Nephron (organoid): Measurements from ENCODE around the gene KIAA2012.

ENCODE experiments used
- H3K27ac Mint-ChIP-seq, 3 experiments: 2 replicates each; pipeline ENCODE4 v1.8.0; 2020; ENCODE audit warnings: mixed read lengths in 3 of 3, mild to moderate bottlenecking in 2 of 3, moderate library complexity in 1 of 3
- H3K27me3 Mint-ChIP-seq: 2 replicates; pipeline ENCODE4 v1.8.0; 2021; ENCODE audit warnings: low read depth, mild to moderate bottlenecking, moderate library complexity, mixed read lengths
- H3K36me3 Mint-ChIP-seq: 2 replicates; pipeline ENCODE4 v1.8.0; 2020; ENCODE audit warnings: low read depth, mixed read lengths
- H3K4me1 Mint-ChIP-seq: 2 replicates; pipeline ENCODE4 v1.8.0; 2020; ENCODE audit warnings: mixed read lengths
- H3K4me3 Mint-ChIP-seq, 3 experiments: 2 replicates each; pipeline ENCODE4 v1.8.0; 2020; ENCODE audit warnings: mild to moderate bottlenecking in 3 of 3, mixed read lengths in 3 of 3, moderate library complexity in 2 of 3
- H3K9me3 Mint-ChIP-seq: 2 replicates; pipeline ENCODE4 v1.8.0; 2020; ENCODE audit warnings: mixed read lengths
- TF ChIP-seq, protein P1 (sequence below), 3 experiments: fragments of 200-600 bp; sonication (generic); IDR thresholded peaks; one replicate each; pipeline ENCODE4 v1.5.0; 2021; ENCODE audit warnings: antibody characterized with exemption in 3 of 3; ENCODE audit not compliant: unreplicated experiment in 3 of 3

The KIAA2012 gene

DNA sequence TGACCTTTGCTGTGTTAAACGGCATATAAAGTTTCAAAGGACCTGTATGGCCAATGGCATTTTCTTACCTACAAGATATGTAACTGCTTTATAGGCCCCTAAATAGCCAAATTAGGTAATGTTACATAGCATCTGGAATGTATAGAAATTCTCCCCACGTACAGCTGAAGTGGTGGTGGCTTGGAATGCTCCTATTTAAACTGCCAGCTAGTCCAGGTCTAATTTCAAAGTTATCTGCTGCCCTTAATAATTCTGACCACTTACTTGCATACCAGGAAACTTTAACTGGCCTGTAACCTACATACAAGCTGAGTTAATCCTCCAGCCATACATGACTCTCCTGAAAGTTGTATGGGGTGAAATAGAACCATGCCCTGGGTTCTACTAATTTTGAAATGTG lies 1.3 kb downstream of the KIAA2012 start:
- Mint-ChIP-seq H3K4me1 (peaks cover 32% of the 10 kb centered on the region), H3K27ac (no peak overlapping the region), H3K9me3 (no peaks in the 10 kb centered on the region), H3K27me3 (no peaks in the 10 kb centered on the region), H3K36me3 (no peaks in the 10 kb centered on the region), H3K4me3 (no peak overlapping the region)
- TF ChIP-seq, protein P1, sequence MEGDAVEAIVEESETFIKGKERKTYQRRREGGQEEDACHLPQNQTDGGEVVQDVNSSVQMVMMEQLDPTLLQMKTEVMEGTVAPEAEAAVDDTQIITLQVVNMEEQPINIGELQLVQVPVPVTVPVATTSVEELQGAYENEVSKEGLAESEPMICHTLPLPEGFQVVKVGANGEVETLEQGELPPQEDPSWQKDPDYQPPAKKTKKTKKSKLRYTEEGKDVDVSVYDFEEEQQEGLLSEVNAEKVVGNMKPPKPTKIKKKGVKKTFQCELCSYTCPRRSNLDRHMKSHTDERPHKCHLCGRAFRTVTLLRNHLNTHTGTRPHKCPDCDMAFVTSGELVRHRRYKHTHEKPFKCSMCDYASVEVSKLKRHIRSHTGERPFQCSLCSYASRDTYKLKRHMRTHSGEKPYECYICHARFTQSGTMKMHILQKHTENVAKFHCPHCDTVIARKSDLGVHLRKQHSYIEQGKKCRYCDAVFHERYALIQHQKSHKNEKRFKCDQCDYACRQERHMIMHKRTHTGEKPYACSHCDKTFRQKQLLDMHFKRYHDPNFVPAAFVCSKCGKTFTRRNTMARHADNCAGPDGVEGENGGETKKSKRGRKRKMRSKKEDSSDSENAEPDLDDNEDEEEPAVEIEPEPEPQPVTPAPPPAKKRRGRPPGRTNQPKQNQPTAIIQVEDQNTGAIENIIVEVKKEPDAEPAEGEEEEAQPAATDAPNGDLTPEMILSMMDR (IDR thresholded peaks at IDR 0.05; ENCODE audit: unreplicated experiment in 3 of 3), result no peak

DNA sequence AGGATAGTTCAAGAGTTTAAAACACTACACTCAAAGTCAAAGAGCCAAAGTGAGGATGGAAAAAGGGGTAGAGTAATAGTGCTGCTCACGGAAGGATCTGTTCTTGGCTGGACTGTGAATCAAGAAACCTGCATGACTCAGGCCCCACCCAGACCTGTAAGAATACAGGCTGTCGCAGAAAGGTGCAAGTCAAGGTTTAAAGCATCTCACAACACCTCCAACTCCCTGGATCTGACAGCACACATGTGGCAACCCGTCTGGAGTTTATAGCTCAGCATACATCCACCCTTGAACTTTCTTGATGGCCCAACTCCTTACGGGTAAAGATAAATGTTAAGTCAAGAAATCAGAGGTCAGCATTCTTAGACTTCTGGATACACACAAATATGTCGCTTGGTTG lies 6.3 kb downstream of the KIAA2012 start:
- Mint-ChIP-seq H3K9me3 (peaks cover 6% of the 10 kb centered on the region), H3K36me3 (no peaks in the 10 kb centered on the region), H3K4me1 (peaks cover 21% of the 10 kb centered on the region), H3K4me3 (no peak overlapping the region), H3K27ac (no peak overlapping the region), H3K27me3 (peaks cover 3% of the 10 kb centered on the region)
- TF ChIP-seq, protein P1 (IDR thresholded peaks at IDR 0.05; ENCODE audit: unreplicated experiment in 3 of 3), result no peak

DNA sequence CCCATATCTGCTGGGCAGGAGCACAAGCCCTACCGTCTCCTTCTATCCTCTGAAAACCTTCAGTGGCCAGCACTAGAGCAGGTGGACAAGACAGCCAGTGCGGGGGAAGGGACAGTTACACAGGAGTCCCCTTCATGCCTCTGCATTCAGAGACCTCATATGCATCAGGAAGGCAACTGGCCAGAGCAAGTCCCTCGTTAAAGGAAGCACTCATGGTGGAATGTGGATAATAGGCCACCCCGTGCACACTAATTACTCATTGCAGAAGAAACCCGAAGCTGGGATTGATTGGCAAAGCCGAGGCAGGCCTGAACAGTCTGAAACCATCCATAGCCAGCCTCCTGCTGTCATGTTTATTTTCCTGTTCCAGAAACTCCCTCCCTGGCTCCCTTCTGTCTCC lies 11.2 kb downstream of the KIAA2012 start:
- Mint-ChIP-seq H3K9me3 (peaks cover 6% of the 10 kb centered on the region), H3K36me3 (no peaks in the 10 kb centered on the region), H3K27ac (peak overlapping the region; percentile 62 to 64 (median 64)), H3K27me3 (peaks cover 3% of the 10 kb centered on the region), H3K4me1 (peaks cover 33% of the 10 kb centered on the region), H3K4me3 (no peak overlapping the region)
- TF ChIP-seq, protein P1 (IDR thresholded peaks at IDR 0.05; ENCODE audit: unreplicated experiment in 3 of 3), result no peak

DNA sequence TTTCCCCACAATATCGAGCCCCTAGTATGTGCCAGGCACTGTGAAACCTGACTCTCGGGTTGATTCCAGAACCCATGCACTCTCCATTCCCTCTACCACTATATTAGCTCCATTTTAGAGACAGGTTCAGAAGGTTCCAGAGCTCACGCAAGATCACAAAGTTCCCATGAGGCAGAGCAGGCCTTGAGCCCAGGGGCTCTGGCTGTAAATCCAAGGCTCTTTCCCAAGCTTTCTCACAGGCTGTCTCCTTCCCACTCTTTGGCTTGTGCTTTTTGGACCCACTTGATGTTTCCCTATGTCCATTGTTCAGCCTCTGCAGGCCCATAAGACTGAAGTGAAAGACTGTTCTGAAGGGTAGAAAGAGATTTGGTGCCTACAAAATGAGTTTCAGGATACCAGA lies 15.7 kb downstream of the KIAA2012 start:
- Mint-ChIP-seq H3K27ac (peak overlapping the region in 1 of 3 experiments; percentile 47), H3K4me1 (peaks cover 33% of the 10 kb centered on the region), H3K36me3 (no peaks in the 10 kb centered on the region), H3K9me3 (no peaks in the 10 kb centered on the region), H3K4me3 (no peak overlapping the region), H3K27me3 (peaks cover 4% of the 10 kb centered on the region)
- TF ChIP-seq, protein P1 (IDR thresholded peaks at IDR 0.05; ENCODE audit: unreplicated experiment in 3 of 3), result no peak

DNA sequence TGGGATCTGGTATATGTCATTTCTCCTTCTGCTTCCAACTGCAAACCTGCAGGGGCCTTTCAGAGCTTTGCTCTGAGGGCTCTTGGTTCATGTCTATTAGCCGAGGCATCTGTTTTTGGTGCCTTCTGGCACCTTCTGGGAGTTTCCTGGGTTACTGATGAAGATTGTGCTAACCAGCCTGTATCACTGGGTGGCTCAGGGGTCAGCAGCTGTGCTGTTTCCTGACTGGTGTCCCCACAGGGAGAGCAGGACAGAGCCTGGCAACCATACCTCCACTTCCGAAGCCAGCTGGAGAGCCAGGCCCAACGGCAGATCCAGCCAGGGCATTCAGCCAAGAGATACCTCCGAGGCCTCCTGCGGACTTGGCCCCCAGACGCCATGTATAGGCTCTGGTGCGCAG lies 17.5 kb downstream of the KIAA2012 start:
- H3K36me3 Mint-ChIP-seq, result no peaks in the 10 kb centered on the region
- TF ChIP-seq, protein P1 (IDR thresholded peaks at IDR 0.05; ENCODE audit: unreplicated experiment in 3 of 3), result no peak
- H3K4me1 Mint-ChIP-seq, result peaks cover 21% of the 10 kb centered on the region
- H3K27ac Mint-ChIP-seq, result no peak overlapping the region
- H3K9me3 Mint-ChIP-seq, result no peaks in the 10 kb centered on the region
- peaks cover 4% of the 10 kb centered on the region for H3K27me3 Mint-ChIP-seq
- no peak overlapping the region for H3K4me3 Mint-ChIP-seq

DNA sequence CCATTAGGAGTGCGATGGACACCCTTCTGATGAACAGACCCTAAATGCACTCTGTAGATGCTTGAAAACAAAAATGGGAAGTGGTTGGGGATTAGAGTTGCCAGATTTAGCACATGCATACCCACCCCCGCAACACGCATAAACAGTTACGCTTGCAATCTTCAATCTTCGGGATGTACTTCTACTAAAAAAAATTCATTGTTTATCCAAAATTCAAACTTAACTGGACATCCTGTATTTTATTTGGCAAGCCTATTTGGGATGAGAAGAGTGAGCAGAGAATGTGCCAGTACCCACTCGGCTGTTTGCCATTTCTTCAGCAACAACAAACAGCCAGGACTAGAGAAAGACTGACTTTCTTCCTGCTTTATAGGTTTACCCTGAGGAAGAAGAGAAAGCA lies 18.4 kb downstream of the KIAA2012 start:
- no peak overlapping the region for H3K4me3 Mint-ChIP-seq
- peaks cover 4% of the 10 kb centered on the region for H3K27me3 Mint-ChIP-seq
- H3K27ac Mint-ChIP-seq, result peak overlapping the region in 2 of 3 experiments; percentile 39 to 65
- TF ChIP-seq, protein P1 (IDR thresholded peaks at IDR 0.05; ENCODE audit: unreplicated experiment in 3 of 3), result no peak
- no peaks in the 10 kb centered on the region for H3K9me3 Mint-ChIP-seq
- peaks cover 25% of the 10 kb centered on the region for H3K4me1 Mint-ChIP-seq
- H3K36me3 Mint-ChIP-seq, result no peaks in the 10 kb centered on the region
